Stimulated activated CD4-positive, alpha-beta T cell treated with anti-CD3 and anti-CD28 coated beads, Interleukin-15, amount 100 ng/mL, for 48 hours (primary cell): Measurements from ENCODE around the gene SALL1.

Experiments
- DNase-seq, 2 donors: peaks; one replicate each; pipeline ENCODE4 v3.0.0-alpha.2; 2020; ENCODE audit warnings: low read depth in 2 of 2

The SALL1 gene

DNA sequence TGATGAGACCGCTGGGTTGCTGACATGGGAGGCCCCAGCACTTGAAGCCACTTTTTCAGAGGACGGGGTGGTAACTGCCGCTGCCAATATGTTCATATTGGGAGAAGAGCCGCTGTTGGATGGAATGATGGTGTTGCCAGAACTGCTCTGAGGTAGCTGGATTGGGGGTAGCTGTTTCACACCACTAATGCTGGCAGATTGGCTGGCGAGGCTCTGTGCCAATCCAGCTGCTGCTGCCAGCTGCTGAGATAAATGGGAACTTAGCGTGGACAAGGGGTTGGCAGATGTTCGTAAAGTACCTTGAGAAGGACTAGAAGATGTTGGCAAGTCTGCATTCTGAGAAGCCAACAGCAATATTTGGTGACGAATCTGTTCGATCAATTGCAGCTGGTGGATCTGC, 10.0 kb downstream of the SALL1 start:
- no peak for DNase-seq

DNA sequence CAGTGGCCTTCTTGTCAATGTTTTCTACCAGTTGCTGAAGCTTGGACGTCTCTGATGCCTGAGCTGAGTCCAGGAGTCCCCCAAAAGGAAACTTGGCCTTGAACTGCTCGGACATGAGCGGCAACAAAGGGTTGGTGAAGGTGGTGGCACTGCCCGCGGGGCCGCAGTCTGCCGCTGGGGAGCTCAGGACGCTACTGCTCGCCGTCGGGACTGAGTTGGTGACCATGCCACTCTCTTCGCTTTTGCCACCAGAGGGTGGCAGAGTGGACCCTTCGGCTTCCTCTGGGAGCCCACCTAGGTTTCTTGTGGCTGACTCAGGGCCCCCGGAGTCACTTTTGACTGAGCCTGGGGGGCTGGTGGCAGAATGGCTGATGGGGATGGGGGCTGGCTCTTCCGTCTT, 11.0 kb downstream of the SALL1 start:
- no peak for DNase-seq

DNA sequence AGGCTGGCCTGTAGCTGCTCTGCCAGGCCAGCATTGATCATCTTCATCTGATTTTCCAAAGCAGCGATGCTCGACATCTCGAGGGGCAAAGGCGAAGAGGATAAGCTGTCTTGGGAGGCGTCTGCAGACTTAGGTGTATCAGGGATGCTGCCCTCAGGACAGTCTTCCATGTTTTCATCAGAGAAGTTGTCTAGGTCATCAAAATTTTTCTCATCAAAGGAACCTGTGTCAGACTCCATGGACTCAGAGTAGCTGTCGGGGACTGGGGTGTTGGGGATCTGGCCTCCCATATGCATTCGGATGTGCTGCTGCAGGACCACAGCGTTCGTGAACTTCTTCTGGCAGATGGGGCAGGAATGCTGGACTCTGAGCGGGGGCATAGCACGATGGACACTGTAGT, 11.5 kb downstream of the SALL1 start:
- DNase-seq, result no peak

DNA sequence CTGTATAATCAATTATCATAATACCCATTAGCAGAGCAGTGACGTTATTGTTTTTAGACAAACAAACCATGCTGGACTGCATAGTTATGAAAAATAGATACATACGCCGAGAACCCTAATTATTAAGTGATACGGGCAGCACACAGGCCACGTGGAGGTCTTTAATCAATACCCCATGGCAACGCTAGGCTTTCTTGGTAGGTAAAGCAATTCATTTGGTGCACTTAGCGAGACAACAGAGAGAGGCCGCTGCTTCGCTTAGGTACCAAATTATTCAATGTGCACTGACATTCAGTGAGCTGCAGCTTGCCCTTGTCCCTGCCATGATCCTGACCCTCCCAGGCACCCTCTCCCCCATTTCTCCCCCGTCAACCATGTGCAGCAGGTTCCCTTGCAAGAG, 12.9 kb downstream of the SALL1 start:
- no peak for DNase-seq

DNA sequence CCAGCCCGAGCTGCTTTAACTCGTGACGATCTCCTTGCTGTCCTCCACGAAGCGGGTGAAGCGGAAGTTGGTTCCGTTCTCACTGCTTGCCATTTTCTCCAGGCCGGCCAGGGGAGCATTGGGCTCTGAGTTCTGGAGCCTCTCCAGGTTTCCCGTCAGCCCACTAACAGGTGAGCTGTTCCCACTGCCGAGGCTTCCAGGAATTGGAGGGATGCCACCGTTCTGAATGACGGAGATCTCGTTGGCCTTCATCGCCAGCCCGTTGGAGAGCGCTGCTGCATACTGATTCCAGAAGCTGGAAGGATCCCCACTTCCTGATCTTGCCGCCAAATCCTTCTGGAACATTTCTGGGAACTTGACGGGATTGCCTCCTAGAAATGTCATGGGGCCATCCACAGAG, 14.0 kb downstream of the SALL1 start:
- DNase-seq, result no peak

DNA sequence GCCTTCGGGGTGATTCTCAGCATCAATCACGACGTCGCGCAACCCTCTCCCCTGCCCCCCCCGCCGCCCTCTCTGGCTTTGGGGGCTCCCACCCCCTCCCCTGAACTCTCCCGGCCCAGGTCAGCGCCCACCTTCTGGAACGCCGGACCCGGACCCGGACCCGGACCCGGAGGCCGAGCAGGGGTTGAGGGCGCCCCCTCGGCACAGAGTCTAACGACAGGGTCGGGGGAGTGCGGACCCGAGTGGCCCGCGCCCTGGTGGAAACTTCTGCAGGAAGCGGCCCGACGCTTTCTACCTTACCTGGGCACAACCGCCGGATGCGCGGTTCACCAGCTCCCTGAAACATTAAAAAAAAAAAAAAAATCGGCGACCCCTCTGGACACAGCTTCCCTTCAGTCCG, 16.2 kb downstream of the SALL1 start:
- no peak for DNase-seq

DNA sequence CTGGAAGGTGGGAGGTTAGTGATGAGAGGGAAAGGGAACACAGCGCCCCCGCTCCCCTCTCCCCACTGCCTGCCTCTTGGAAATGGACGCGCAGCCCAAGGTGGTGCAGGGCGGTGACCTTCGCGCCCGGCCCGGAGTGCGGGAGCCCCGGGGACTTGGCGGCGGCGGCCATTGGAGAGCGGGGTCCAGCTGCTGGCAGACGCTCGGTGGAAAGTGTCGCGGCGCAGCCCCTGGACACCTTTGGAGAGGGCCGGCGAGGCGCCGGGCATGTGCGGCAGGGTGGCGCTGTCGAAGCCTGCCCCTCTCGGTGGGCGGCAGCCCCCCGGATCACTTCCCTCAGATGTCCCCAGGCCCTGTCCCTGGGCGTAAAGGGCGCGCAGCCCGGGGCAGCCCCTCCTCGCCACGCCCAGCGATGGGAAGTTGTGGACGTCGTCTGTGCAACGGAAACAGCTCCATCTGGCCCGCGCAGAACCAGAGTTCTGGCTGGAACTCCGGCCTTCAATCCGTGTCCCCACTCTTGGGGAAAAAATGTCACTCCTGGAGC, 16.7 kb downstream of the SALL1 start:
- DNase-seq, result no peak

DNA sequence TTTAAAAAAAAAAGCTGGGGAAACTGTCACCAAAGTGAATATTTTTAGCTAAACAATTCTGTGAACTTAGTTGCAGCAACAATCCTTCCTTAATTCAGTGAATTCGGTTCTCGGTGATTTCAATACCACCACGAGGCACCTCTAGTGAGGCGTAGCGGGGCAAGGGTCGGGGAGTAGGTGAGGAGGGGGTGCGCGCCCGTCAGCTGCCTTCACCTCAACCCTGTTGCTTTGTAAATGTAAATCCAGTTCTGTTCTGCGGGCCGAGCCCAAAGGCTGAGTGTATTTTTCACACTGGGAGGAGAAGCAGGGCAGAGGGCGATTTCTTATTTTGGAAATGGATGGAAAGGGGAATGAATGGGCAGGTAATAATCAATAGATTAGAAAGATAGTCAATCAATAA, 17.4 kb downstream of the SALL1 start:
- DNase-seq, result no peak

DNA sequence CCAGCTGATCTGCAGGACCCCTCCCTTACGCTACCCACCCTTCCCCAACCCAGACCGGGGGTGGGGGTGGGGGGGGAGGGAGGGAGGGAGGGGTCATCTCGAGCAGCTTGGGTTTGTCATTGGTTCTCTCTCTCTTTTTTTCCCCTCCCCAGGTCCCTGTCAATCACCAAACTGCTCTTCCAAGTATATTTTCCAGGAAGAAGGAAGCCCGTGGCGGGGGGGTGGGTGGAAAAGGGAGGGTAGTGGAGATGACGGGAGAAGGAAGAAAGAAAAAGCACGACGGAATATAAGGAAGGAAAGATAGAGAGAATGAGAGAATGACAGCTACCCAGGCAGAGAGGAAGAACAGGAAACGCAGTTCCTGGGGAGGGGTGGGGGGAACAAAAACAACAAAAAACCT, 17.9 kb downstream of the SALL1 start:
- DNase-seq, result no peak

DNA sequence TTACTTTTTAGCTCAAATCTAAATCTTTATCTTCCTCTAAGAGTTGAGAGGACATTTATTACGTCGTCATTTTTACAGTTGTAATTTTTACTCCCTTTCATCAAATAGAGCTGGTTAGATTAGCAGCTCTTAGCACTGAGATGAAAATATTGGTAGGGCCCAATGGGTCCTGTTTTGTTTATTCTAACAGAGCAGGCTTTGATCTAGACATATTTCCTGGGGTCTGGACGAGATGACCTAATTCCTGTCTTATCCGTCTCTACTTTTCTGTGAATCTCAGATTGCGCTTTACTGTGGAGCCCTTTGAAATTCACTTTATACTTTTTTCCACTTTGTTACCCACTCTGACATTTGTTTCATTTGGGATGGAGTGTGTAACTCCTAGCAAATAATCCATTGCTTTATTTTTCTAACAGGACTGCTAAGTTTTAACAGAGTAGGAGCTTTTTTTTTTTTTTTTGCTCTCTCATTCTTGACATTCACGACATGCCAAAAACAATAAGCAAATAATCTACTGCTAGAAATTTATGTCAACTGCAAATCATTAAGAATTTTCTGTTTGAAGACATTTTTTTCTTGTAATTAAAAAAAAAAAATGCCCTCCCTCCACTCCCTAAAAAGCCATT, 18.5 kb downstream of the SALL1 start:
- DNase-seq, result no peak

DNA sequence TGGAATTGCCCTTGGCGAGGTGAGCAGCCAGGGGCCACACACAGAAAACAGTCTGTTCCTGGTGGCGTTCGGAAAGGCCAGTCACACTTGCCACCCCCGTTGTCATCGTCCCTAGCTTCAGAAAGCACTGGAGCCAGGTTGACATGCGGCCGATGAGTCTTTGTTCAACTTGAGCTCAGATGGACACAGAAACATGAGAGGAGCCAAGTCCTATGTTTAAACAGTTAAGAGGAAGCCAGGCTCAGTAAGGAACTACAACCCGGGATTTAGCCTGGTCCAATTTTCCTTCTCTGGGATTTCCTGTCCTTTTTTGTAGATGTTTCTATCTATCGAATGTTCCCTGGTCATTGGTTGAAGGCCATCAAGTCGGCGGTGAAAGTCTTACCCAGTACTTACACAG, 19.5 kb downstream of the SALL1 start:
- DNase-seq, result no peak

DNA sequence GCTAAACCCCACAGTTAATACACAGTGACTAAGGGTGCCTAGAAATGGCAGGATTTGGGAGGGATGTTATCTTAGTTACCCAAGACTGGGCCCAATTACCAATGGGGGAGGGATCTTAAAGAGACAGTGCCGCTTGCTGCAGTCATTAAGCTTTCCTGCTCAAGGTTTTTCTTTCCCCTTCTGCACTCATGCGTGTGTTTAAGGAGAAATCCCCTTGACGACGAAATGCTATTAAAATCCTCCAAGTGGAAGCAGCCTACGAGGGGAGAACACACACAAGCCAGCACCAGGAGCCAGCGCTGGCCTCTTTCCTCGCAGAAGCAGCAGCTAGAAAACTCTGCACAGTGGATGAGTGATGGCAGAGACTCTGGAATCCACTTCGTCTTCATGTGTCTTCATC, 22.0 kb downstream of the SALL1 start:
- no peak for DNase-seq

DNA sequence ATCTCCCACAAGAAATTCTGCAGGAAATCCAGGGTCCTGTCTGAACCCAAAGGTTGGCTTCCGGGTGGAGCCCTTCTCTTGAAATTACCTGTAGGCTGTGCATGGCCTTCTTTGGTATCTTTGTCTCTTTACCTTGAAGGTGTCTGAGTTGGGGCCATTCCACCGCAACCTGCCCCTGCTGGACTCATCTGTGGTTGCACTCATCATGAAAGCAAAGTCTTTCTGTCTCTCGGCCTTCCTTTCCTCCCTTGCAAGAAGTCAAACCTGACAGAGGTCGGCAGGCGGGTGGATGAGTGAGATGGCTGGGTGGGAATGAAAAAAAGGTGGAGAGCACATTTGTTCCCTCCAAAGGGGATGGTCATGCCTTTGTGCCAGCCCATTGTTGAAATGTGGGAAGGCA, 25.1 kb downstream of the SALL1 start:
- DNase-seq, result no peak

DNA sequence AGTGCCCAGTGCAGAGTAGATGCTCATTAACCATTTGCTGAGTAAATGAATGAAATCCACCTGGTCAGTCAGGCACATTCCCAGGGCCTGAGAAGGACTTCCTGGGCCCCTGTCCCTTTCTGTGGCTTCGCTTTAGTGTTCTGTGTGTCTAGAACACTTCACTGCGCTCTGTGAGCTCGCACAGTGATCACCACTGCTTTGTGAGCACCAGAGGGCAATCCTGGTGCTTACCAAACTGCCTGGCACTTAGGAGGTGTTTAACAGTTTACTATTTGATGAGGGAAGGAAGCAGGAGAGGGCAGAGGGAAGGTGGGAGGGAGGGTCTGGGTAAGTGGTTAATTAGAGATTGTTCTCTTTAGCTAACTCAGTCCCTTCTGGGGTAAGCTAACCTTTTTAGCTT, 26.2 kb downstream of the SALL1 start:
- DNase-seq, result no peak

DNA sequence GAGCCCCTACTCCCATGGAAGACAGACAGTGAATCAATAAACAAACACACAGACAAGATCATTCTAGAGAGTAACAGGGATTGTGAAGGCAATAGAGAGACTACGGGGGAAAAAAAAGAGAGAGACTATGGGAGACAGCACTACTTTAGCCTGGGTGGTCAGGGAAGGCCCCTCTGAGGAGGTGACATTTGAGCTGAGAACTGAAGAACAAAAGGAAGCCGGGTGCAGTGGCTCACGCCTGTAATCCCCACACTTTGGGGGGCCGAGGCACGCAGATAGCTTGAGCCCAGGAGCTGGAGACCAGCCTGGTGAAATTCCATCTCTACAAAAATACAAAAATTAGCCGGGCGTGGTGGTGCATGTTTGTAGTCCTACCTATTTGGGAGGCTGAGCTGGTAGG, 29.2 kb downstream of the SALL1 start:
- DNase-seq, result no peak

DNA sequence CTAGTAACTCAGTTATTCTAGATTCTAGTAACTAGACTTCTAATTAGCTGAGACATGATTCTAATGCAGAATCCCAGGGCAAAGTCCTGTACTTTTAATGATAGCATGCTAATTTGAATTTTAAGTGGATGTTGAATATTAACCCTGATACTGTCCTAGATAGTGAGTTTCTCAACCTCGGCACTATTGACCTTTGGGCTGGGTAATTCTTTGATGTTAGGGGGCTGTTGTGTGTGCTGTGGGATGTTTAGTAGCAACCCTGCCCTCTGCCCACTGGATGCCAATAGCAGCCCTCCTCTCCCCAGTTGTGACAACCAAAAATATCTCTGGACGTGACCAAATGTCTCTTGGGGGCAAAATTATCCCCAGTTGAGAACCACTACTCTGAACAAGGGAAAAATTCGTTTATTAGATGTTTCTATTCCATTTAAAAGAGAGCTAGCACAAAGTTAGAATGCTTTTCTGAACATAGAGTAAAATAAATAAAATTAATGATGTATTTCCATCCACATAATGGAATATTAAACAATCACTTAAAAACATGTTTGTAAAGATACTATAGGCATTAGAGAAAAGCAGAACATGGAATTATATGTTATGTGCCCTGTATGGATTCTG, 30.2 kb downstream of the SALL1 start:
- DNase-seq, result no peak

DNA sequence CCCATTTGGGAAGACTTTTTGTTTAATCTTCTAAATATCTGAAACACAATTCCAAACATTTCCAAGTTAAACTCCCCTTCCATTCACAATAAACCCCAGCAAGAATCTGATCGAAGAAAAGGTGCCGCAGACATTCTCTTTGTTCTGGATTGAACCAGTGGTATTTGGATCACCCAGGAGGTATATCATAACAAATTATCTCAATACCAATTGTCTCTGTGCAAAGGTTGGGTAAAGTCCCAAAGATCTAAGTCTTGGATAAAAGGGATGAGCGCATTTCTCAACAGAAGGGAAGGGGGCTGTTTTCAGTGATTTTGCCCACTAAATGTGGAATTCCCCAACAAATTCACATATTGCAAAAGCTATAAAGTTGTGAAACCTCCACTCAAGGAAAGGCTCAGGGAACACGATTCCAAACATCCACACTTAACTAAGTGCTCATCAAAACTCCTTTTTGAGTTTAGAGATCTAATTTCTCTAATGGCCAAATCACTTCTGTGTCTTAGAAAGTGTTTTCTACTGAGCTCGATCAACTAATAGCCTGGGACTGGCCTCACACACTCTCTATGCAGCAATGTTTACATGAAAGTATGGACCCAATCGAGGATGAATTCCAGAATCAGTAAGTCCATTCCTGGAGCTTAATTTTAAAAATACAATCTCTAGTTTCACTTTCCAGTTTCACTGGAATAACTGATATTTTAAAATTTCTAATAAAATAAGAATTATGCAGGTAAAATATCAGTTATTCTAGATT, 30.9 kb downstream of the SALL1 start:
- no peak for DNase-seq

DNA sequence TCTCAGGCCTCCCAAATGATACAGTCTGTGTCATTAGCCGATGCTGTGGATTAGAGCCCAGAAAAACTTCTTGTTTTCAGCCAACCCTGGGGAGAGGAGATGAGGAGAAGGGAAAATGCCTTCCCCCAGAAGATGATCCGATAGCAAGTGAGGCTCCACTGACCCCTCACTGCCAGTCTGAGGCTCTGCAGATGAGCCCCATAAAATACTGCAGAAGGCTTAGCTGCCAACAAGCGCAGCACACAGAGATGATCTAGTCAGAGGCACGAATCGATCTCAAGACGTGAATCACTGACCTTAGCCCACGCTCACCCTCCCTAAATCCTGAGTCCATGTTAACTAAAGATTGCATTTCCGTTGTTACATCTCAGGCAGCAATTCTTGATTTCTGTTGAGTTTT, 31.5 kb downstream of the SALL1 start:
- no peak for DNase-seq

DNA sequence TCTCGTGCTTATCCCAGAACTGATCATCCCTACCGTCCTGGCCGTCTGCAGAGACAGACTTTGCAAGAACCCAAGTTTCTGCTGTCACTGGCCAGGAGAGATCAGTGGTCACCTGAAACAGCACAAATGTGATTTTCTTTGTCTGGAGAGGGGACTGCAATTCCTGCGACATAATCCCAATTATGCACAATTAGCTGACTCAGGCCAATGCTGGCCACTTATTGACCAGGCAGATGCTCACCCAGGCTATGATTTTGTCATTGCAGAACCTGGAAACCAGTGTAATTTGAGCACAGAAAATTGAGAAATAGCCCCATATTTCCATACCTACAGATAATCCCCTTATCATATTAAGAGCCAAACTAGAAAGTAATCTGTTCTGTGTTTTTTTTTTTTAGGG, 34.7 kb downstream of the SALL1 start:
- no peak for DNase-seq

DNA sequence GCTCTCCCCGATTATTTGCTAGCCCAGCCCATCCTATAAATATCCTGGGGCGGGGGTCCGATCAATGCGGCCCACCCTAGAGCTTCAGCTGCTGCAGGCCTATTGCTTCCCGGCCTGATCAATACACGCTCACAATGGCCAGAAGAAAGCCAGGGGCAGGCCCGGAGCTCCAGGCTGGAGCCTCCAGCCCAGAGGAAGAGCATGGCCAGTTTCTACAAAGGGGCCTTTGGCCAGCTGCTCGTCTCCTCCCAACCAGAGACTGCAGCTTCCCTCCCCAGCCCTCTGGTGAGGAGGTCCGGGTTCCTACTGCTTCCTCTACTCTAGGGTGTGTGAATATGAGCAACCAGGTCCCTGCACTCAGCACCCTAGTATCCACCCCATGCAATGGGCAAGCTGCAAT, 36.7 kb downstream of the SALL1 start:
- DNase-seq, result no peak

DNA sequence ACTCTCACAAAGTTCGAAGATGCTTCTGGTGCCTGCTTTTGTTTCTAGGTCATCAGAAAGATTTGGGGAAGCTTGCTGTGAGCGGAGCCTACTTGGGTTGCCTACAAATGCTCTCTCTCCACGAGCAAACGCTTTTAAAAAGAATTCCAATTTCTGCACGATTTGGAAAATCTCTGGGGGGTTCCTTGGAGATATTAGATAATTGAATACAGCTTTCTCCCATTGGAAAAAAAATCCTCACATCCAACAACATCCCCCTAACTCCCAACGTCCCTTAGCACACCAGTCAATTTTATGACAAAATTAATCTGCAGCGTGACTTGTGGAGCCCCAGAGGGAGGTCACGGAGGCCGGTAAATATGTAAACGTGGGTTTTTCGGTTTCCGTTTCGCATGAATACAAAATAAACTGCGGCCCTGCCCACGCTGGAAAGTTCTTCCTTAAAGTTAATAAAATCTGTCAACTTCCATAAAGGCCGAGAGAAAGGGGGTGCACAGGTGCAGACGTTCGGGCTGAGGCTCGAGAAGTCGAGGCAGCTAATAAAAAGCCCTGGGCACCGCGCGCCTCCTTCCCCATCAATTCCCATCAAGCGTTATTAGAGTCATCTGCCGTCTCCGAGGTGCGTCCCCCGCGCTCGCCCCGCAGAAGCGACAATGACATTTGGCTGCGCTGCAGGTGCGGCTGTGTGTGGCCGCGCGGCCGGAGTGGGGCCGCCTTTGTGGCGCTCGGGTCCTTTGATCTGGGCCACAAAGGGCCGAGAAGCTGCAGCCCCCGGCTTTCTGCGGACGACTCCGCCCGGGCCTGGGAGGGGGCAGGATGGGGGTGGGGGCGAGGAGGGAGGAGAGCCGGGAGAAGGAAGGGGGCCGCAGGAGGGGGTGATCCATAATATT, 37.6 kb downstream of the SALL1 start:
- no peak for DNase-seq

DNA sequence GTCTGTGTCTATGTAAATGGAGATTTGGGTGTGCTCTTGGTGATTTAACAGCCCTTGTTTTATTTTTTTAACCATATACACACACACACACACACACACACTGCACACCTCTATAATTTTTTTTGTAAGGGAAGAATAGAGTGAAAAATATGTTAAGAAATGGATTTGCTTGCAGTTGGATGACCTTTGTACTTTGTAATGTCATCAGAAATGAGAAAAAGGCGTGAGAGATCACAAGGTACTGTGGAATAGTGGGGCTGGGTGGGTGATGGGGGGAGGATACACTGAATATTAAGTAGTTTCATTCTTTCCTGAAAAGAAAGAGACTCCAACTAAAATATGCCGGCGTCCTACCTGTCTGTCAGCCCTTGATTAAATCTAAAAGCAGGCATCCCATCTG, 38.7 kb downstream of the SALL1 start:
- no peak for DNase-seq
